Epithelial cell of esophagus (primary cell): ENCODE results near the gene MTCL1.

Experiments used
- DNase-seq: peaks from one replicate; pipeline ENCODE4 v3.0.0; 2010; ENCODE audit warnings: low read depth
- H3K4me3 ChIP-seq: 2 replicates; pipeline ENCODE4 v1.5.1; 2011; ENCODE audit warnings: mild to moderate bottlenecking, low read length, control low read depth
- CTCF ChIP-seq: IDR thresholded peaks from 2 replicates; pipeline ENCODE4 v1.5.1; 2011; ENCODE audit warnings: low read depth, mild to moderate bottlenecking, low read length, control low read depth, inconsistent platforms; ENCODE audit not compliant: insufficient read depth; ENCODE audit errors: missing control alignments

MTCL1 gene

GRCh38 chr18:8783335-8783993, 78.1 kb downstream of the MTCL1 start:
- DNase-seq: no peak
- no peak overlapping the region for H3K4me3 ChIP-seq
- no peak for TF ChIP-seq CTCF

GRCh38 chr18:8783994-8784530, 78.7 kb downstream of the MTCL1 start:
- no peak for DNase-seq
- no peak for TF ChIP-seq CTCF
- no peak overlapping the region for H3K4me3 ChIP-seq

GRCh38 chr18:8785261-8785660, 79.9 kb downstream of the MTCL1 start:
- DNase-seq: no peak
- no peak for TF ChIP-seq CTCF
- no peak overlapping the region for H3K4me3 ChIP-seq

- DNase-seq: no peak
- TF ChIP-seq CTCF: no peak
- no peak overlapping the region for H3K4me3 ChIP-seq
These were observed 80.6 kb downstream of the MTCL1 start for GRCh38 chr18:8785855-8786482.

- TF ChIP-seq CTCF: no peak
- peak; percentile 93 for DNase-seq
- H3K4me3 ChIP-seq: no peak overlapping the region
These were observed 81.4 kb downstream of the MTCL1 start for GRCh38 chr18:8786483-8787370.

- H3K4me3 ChIP-seq: no peak overlapping the region
- no peak for DNase-seq
- no peak for TF ChIP-seq CTCF
These were observed 82.0 kb downstream of the MTCL1 start for GRCh38 chr18:8787371-8787670.
